ENCODE measurements around the gene CDK11B. TPM values are rescaled to one million over a fixed set of nuclear protein-coding genes. Genes with fewer than 3 reads are reported as not detected.

The CDK11B gene
- total RNA-seq, 2 donors from 2014 or later = 31.8 to 33.6 TPM

GRCh38 chr1:1680912-1681273, 22.1 kb upstream of the CDK11B start:
- H3K27me3 ChIP-seq (ENCODE audit: control insufficient read depth, insufficient read depth, low read length, poor library complexity, severe bottlenecking) = no peaks in the 10 kb centered on the region
- Mint-ChIP-seq H3K4me1 (peaks cover 28% of the 10 kb centered on the region), H3K27ac (peak overlapping the region; percentile 66), H3K9me3 (no peaks in the 10 kb centered on the region), H3K27me3 (ENCODE audit: insufficient read depth) (no peaks in the 10 kb centered on the region), H3K36me3 (ENCODE audit: low read depth) (peaks cover 24% of the 10 kb centered on the region), H3K4me3 (no peak overlapping the region)
- H3K27ac ChIP-seq (ENCODE audit: low read depth, low read length) = no peak overlapping the region
- no peaks in the 10 kb centered on the region for H3K9me3 ChIP-seq (ENCODE audit: control insufficient read depth, low read length)
- H3K4me1 ChIP-seq (ENCODE audit: control insufficient read depth, insufficient read depth, low read length) = no peaks in the 10 kb centered on the region
- TF ChIP-seq CTCF (conservative IDR thresholded peaks at IDR 0.05) = no peak
- DNase-seq = no peak
- no peaks in the 10 kb centered on the region for H3K36me3 ChIP-seq (ENCODE audit: control insufficient read depth, insufficient read depth, low read length)
- no peak overlapping the region for H3K9ac ChIP-seq (ENCODE audit: extremely low read depth, low read length, poor library complexity, severe bottlenecking)
- H3K4me3 ChIP-seq (ENCODE audit: low read length) = no peak overlapping the region
- 79 to 91% methylated on average over 11 of the region's 11 CpGs for WGBS, 2 experiments (ENCODE audit: insufficient coverage in 1 of 2, insufficient read length in 1 of 2)

GRCh38 chr1:1680031-1680911, 21.5 kb upstream of the CDK11B start:
- Mint-ChIP-seq H3K36me3 (ENCODE audit: low read depth) (peaks cover 21% of the 10 kb centered on the region), H3K4me3 (no peak overlapping the region), H3K27ac (no peak overlapping the region), H3K9me3 (no peaks in the 10 kb centered on the region), H3K4me1 (peaks cover 28% of the 10 kb centered on the region), H3K27me3 (ENCODE audit: insufficient read depth) (no peaks in the 10 kb centered on the region)
- Histone ChIP-seq H3K9ac (ENCODE audit: extremely low read depth, low read length, poor library complexity, severe bottlenecking) (no peak overlapping the region), H3K27ac (ENCODE audit: low read depth, low read length) (no peak overlapping the region), H3K27me3 (ENCODE audit: control insufficient read depth, insufficient read depth, low read length, poor library complexity, severe bottlenecking) (no peaks in the 10 kb centered on the region), H3K9me3 (ENCODE audit: control insufficient read depth, low read length) (no peaks in the 10 kb centered on the region), H3K4me1 (ENCODE audit: control insufficient read depth, insufficient read depth, low read length) (no peaks in the 10 kb centered on the region), H3K36me3 (ENCODE audit: control insufficient read depth, insufficient read depth, low read length) (no peaks in the 10 kb centered on the region), H3K4me3 (ENCODE audit: low read length) (no peak overlapping the region)
- 96 to 98% methylated on average over 26 to 32 of the region's 32 CpGs for WGBS, 2 experiments (ENCODE audit: insufficient coverage in 1 of 2, insufficient read length in 1 of 2)
- no peak for DNase-seq
- TF ChIP-seq CTCF (conservative IDR thresholded peaks at IDR 0.05) = no peak

- H3K27ac ChIP-seq (ENCODE audit: low read depth, low read length) = no peak overlapping the region
- 81 to 83% methylated on average over 22 to 24 of the region's 24 CpGs for WGBS, 2 experiments (ENCODE audit: insufficient coverage in 1 of 2, insufficient read length in 1 of 2)
- Mint-ChIP-seq H3K27me3 (ENCODE audit: insufficient read depth) (no peaks in the 10 kb centered on the region), H3K9me3 (no peaks in the 10 kb centered on the region), H3K4me3 (no peak overlapping the region), H3K36me3 (ENCODE audit: low read depth) (peaks cover 25% of the 10 kb centered on the region), H3K27ac (peak overlapping the region; percentile 90), H3K4me1 (peaks cover 24% of the 10 kb centered on the region)
- H3K9ac ChIP-seq (ENCODE audit: extremely low read depth, low read length, poor library complexity, severe bottlenecking) = no peak overlapping the region
- TF ChIP-seq CTCF (conservative IDR thresholded peaks at IDR 0.05) = peak; percentile 67
- H3K36me3 ChIP-seq (ENCODE audit: control insufficient read depth, insufficient read depth, low read length) = peaks cover 4% of the 10 kb centered on the region
- no peaks in the 10 kb centered on the region for H3K27me3 ChIP-seq (ENCODE audit: control insufficient read depth, insufficient read depth, low read length, poor library complexity, severe bottlenecking)
- H3K4me3 ChIP-seq (ENCODE audit: low read length) = no peak overlapping the region
- no peaks in the 10 kb centered on the region for H3K9me3 ChIP-seq (ENCODE audit: control insufficient read depth, low read length)
- DNase-seq = peak; percentile 78
- no peaks in the 10 kb centered on the region for H3K4me1 ChIP-seq (ENCODE audit: control insufficient read depth, insufficient read depth, low read length)
Observed at GRCh38 chr1:1678581-1679380, 20.0 kb upstream of the CDK11B start.

Data from endodermal cell (in vitro differentiated cells).